ENCODE data around the gene RNF187. TPM values are rescaled to one million over a fixed set of nuclear protein-coding genes. Genes with fewer than 3 reads are reported as not detected.

The RNF187 gene
- total RNA-seq, 1 donor from 2014 or later = 156 TPM

- Mint-ChIP-seq H3K4me3 (ENCODE audit: unreplicated experiment) (no peak overlapping the region), H3K36me3 (ENCODE audit: unreplicated experiment) (peaks cover 38% of the 10 kb centered on the region), H3K9me3 (ENCODE audit: unreplicated experiment) (no peaks in the 10 kb centered on the region), H3K27ac (ENCODE audit: unreplicated experiment) (no peak overlapping the region), H3K27me3 (ENCODE audit: unreplicated experiment) (no peaks in the 10 kb centered on the region), H3K4me1 (ENCODE audit: unreplicated experiment) (peaks cover 8% of the 10 kb centered on the region)
- no peak for TF ChIP-seq CTCF (IDR thresholded peaks at IDR 0.05)
- DNase-seq (ENCODE audit: extremely low spot score, unreplicated experiment) = no peak
Observed at GRCh38 chr1:228497206-228497605, 10.0 kb downstream of the RNF187 start.

GRCh38 chr1:228497817-228498216 is 10.6 kb downstream of the RNF187 start:
- Mint-ChIP-seq H3K9me3 (ENCODE audit: unreplicated experiment) (no peaks in the 10 kb centered on the region), H3K4me3 (ENCODE audit: unreplicated experiment) (no peak overlapping the region), H3K27me3 (ENCODE audit: unreplicated experiment) (no peaks in the 10 kb centered on the region)

GRCh38 chr1:228500143-228500734 is 13.1 kb downstream of the RNF187 start:
- H3K9me3 Mint-ChIP-seq (ENCODE audit: unreplicated experiment) = no peaks in the 10 kb centered on the region
- H3K4me3 Mint-ChIP-seq (ENCODE audit: unreplicated experiment) = no peak overlapping the region
- no peak for TF ChIP-seq CTCF (IDR thresholded peaks at IDR 0.05)
- H3K36me3 Mint-ChIP-seq (ENCODE audit: unreplicated experiment) = peaks cover 21% of the 10 kb centered on the region
- DNase-seq (ENCODE audit: extremely low spot score, unreplicated experiment) = no peak
- H3K27me3 Mint-ChIP-seq (ENCODE audit: unreplicated experiment) = peaks cover 8% of the 10 kb centered on the region
- H3K27ac Mint-ChIP-seq (ENCODE audit: unreplicated experiment) = no peak overlapping the region
- H3K4me1 Mint-ChIP-seq (ENCODE audit: unreplicated experiment) = peaks cover 8% of the 10 kb centered on the region

More at GRCh38 chr1:228497817-228498216, 10.6 kb downstream of the RNF187 start:
- DNase-seq (ENCODE audit: extremely low spot score, unreplicated experiment) = no peak
- TF ChIP-seq CTCF (IDR thresholded peaks at IDR 0.05) = no peak
- Mint-ChIP-seq H3K4me1 (ENCODE audit: unreplicated experiment) (peaks cover 8% of the 10 kb centered on the region), H3K36me3 (ENCODE audit: unreplicated experiment) (peaks cover 37% of the 10 kb centered on the region), H3K27ac (ENCODE audit: unreplicated experiment) (no peak overlapping the region)

- peak overlapping the region; percentile 14 for H3K4me3 Mint-ChIP-seq (ENCODE audit: unreplicated experiment)
Observed at GRCh38 chr1:228500901-228501871, 14.0 kb downstream of the RNF187 start.

More at GRCh38 chr1:228500901-228501871, 14.0 kb downstream of the RNF187 start:
- Mint-ChIP-seq H3K36me3 (ENCODE audit: unreplicated experiment) (peaks cover 18% of the 10 kb centered on the region), H3K27me3 (ENCODE audit: unreplicated experiment) (peaks cover 13% of the 10 kb centered on the region), H3K27ac (ENCODE audit: unreplicated experiment) (no peak overlapping the region), H3K9me3 (ENCODE audit: unreplicated experiment) (no peaks in the 10 kb centered on the region), H3K4me1 (ENCODE audit: unreplicated experiment) (peaks cover 8% of the 10 kb centered on the region)
- TF ChIP-seq CTCF (IDR thresholded peaks at IDR 0.05) = peak; percentile 93
- DNase-seq (ENCODE audit: extremely low spot score, unreplicated experiment) = peak; percentile 93
